K562 (cell line): ENCODE data around the gene TRAF3IP3. TPM values are rescaled to one million over a fixed set of nuclear protein-coding genes. Genes with fewer than 3 reads are reported as not detected.

Experiments
- ATAC-seq: fragments of 200-7000 bp; cut with Tn5 transposase; 3 replicates; pipeline ENCODE4 v1.9.1; 2020; ENCODE audit warnings: moderate library complexity
- BruUV-seq: library from RNA; stranded (reverse); fragments of 400-500 nt; replicated peaks from 2 replicates; lab custom pipeline; 2021; lab: Mats Ljungman, UMichigan
- CTCF ChIA-PET: fragments of 300-600 bp; formaldehyde crosslinking; extraction: SDS; loops from one replicate; lab custom pipeline; 2021; ENCODE audit warnings: low intra/inter-chr PET ratio; lab: Yijun Ruan, JAX
- POLR2A ChIA-PET: fragments of 300-600, 350-650 bp; sonication (Branson Sonifier 250); formaldehyde crosslinking; extraction: SDS; loops from one replicate; lab custom pipeline; 2021; ENCODE audit warnings: antibody characterized with exemption, inconsistent platforms; lab: Yijun Ruan, JAX
- DNase-seq, 4 experiments: peaks; one replicate each; pipeline versions ENCODE4 v3.0.0 to v3.0.0-alpha.2; 2011 to 2018; ENCODE audit warnings: low spot score in 3 of 4, mixed read lengths in 3 of 4; ENCODE audit errors: extremely low read depth in 1 of 4
- FAIRE-seq: peaks from 2 replicates; lab custom pipeline; 2011; peaks lifted over from hg19 to GRCh38; lab: Jason Lieb, UNC
- H2AFZ ChIP-seq: 2 replicates; pipeline ENCODE4 v1.6.0; 2011; ENCODE audit warnings: low read depth, low read length, control low read depth, inconsistent platforms
- H3K27ac ChIP-seq: fragments of 200-600 bp; 3 replicates; pipeline ENCODE4 v1.8.0; 2011; ENCODE audit warnings: low read depth, mild to moderate bottlenecking, control low read depth, inconsistent platforms, low read length, moderate library complexity, mixed read lengths; ENCODE audit errors: extremely low read depth
- H3K27me3 ChIP-seq, 2 experiments: fragments of 300-600 bp in 1 of 2; 2 replicates in 1 of 2; 3 replicates in 1 of 2; pipeline versions ENCODE4 v1.6.0 to v1.8.0; 2011; ENCODE audit warnings: inconsistent platforms in 2 of 2, low read length in 2 of 2, mild to moderate bottlenecking in 1 of 2, mixed read lengths in 1 of 2, moderate library complexity in 1 of 2; ENCODE audit not compliant: control insufficient read depth in 2 of 2, insufficient read depth in 2 of 2
- H3K36me3 ChIP-seq: fragments of 300-600 bp; 3 replicates; pipeline ENCODE4 v1.8.0; 2011; ENCODE audit warnings: mild to moderate bottlenecking, low read length, inconsistent platforms; ENCODE audit not compliant: control insufficient read depth, insufficient read depth
- H3K4me1 ChIP-seq, 2 experiments: fragments of 200-600 bp in 1 of 2; replicated peaks in 1 of 2; 2 replicates in 1 of 2; 3 replicates in 1 of 2; pipeline versions ENCODE4 v1.5.1 to v1.8.0; 2011; ENCODE audit warnings: inconsistent platforms in 2 of 2, low read length in 2 of 2, mild to moderate bottlenecking in 1 of 2, mixed read lengths in 1 of 2, moderate library complexity in 1 of 2; ENCODE audit not compliant: control insufficient read depth in 2 of 2, insufficient read depth in 2 of 2
- H3K4me2 ChIP-seq: 2 replicates; pipeline ENCODE4 v1.6.1; 2011; ENCODE audit warnings: low read length, control low read depth, inconsistent platforms, mixed read lengths; ENCODE audit not compliant: insufficient read depth
- H3K4me3 ChIP-seq: fragments of 200-600 bp; sonication (generic), shearing (Covaris generic); 2 replicates; pipeline ENCODE4 v1.5.1; 2016; ENCODE audit warnings: control low read depth, inconsistent platforms
- H3K79me2 ChIP-seq: fragments of 200-600 bp; 3 replicates; pipeline ENCODE4 v1.8.0; 2011; ENCODE audit warnings: low read length, inconsistent platforms; ENCODE audit not compliant: control insufficient read depth, insufficient read depth
- H3K9ac ChIP-seq, 2 experiments: 2 replicates each; pipeline versions ENCODE4 v1.6.0 to v1.6.1; 2011; ENCODE audit warnings: low read depth in 2 of 2, low read length in 2 of 2, control low read depth in 1 of 2, inconsistent platforms in 1 of 2, mild to moderate bottlenecking in 1 of 2, mixed read lengths in 1 of 2; ENCODE audit not compliant: insufficient read depth in 1 of 2
- H3K9me1 ChIP-seq: one replicate; pipeline ENCODE4 v1.6.0; 2011; ENCODE audit warnings: inconsistent platforms, mild to moderate bottlenecking, low read length, moderate library complexity; ENCODE audit not compliant: control insufficient read depth, insufficient read depth
- H3K9me3 ChIP-seq: replicated peaks from 2 replicates; pipeline ENCODE4 v1.5.1; 2011; ENCODE audit warnings: low read depth, low read length, inconsistent platforms; ENCODE audit not compliant: control insufficient read depth, insufficient read depth
- H4K20me1 ChIP-seq: replicated peaks from 2 replicates; pipeline ENCODE4 v1.6.1; 2011; ENCODE audit warnings: low read length, inconsistent platforms, mixed read lengths; ENCODE audit not compliant: control insufficient read depth, insufficient read depth
- GATAD2A ChIP-seq: fragments of 450-650 bp; IDR thresholded peaks from 2 replicates; pipeline ENCODE4 v1.6.1; 2017
- MAFG ChIP-seq: fragments of 450-650 bp; conservative IDR thresholded peaks from 2 replicates; pipeline ENCODE4 v1.6.1; 2016; ENCODE audit warnings: missing genetic modification characterization, missing compliant biosample characterization
- PRPF4 ChIP-seq: fragments of 200-400 bp; formaldehyde crosslinking; IDR thresholded peaks from one replicate; pipeline ENCODE4 v1.6.1; 2017; ENCODE audit warnings: low read length, low read depth, mild to moderate bottlenecking; ENCODE audit not compliant: insufficient read depth, poor library complexity, severe bottlenecking
- TAF7 ChIP-seq: fragments of 450-650 bp; IDR thresholded peaks from 2 replicates; pipeline ENCODE4 v1.6.1; 2016; ENCODE audit warnings: missing genetic modification characterization, missing compliant biosample characterization
- TEAD1 ChIP-seq, 2 experiments: fragments of 450-650 bp in 1 of 2; sonication (generic) in 1 of 2; formaldehyde crosslinking; IDR thresholded peaks; 2 replicates each; pipeline versions ENCODE4 v1.4.0 to v1.8.0; 2020 to 2022; ENCODE audit warnings: mild to moderate bottlenecking in 2 of 2, missing genetic modification reagents in 1 of 2
- ZBTB17 ChIP-seq: fragments of 450-650 bp; formaldehyde crosslinking; IDR thresholded peaks from 2 replicates; pipeline ENCODE4 v1.4.0; 2020; ENCODE audit warnings: mild to moderate bottlenecking
- ZFPM2 ChIP-seq: fragments of 250-450 bp; sonication (Bioruptor Pico); IDR thresholded peaks from 2 replicates; pipeline ENCODE4 v1.5.1; 2022; ENCODE audit warnings: mild to moderate bottlenecking
- ZKSCAN8 ChIP-seq: fragments of 200-800 bp; sonication (Bioruptor generic); IDR thresholded peaks from 2 replicates; pipeline ENCODE4 v1.6.1; 2016; ENCODE audit warnings: missing genetic modification characterization, missing compliant biosample characterization
- ZNF696 ChIP-seq: fragments of 250-450 bp; sonication (Bioruptor Pico); conservative IDR thresholded peaks from 2 replicates; pipeline ENCODE4 v1.4.0; 2020; ENCODE audit warnings: mild to moderate bottlenecking, moderate library complexity
- WGBS: fragments of 100-300 bp; shearing (Covaris generic); methylation state at CpG from one replicate; pipeline ENCODE4 v1.1.6; 2016; ENCODE audit warnings: low coverage, mixed read lengths; ENCODE audit not compliant: insufficient coverage; ENCODE audit errors: missing lambda C conversion rate; 5-methylcytosine and 5-hydroxymethylcytosine counted together
- in situ Hi-C: fragments of 300-500 bp; cut with MboI; formaldehyde crosslinking; loops from 4 replicates; pipeline ENCODE4 v1.15.0; 2018; ENCODE audit warnings: inconsistent platforms, mixed read lengths
- intact Hi-C: fragments of 100-400 bp; cut with micrococcal nuclease; formaldehyde crosslinking; loops from 2 replicates; pipeline ENCODE4 v1.14.2; 2022
- polyA plus RNA-seq, 8 experiments: library from polyadenylated mRNA; depleted of rRNA in 4 of 8; stranded (reverse) in 5 of 8; unstranded in 3 of 8; fragments of >200 nt; fragmentation: Nextera tagmentation in 2 of 8; fragmentation: Illumina TruSeq in 1 of 8; extraction: Ambion mirVana in 2 of 8; extraction: Trizol in 1 of 8; gene quantifications; 2 replicates each; pipeline versions ENCODE4 v1.2.1 to v1.2.3, GENCODE V29; 2011 to 2014; ENCODE audit warnings: inconsistent platforms in 1 of 8, missing spikeins in 1 of 8
- total RNA-seq, 7 experiments: library from RNA; depleted of rRNA in 6 of 7; stranded (reverse); fragments of >200 nt in 6 of 7; fragmentation: Illumina TruSeq in 2 of 7; extraction: Trizol in 2 of 7; gene quantifications; 2 replicates each; pipeline versions ENCODE4 v1.2.1 to v1.2.3, GENCODE V29; 2011 to 2021; ENCODE audit warnings: low replicate concordance in 1 of 7
- TF ChIP-seq, protein P1 (sequence below): fragments of 450-650 bp; IDR thresholded peaks from 2 replicates; pipeline ENCODE4 v1.6.1; 2017; ENCODE audit warnings: antibody characterized with exemption
- TF ChIP-seq, protein P2 (sequence below), 2 experiments: IDR thresholded peaks in 1 of 2; conservative IDR thresholded peaks in 1 of 2; 2 replicates each; pipeline ENCODE4 v1.6.1; 2016; ENCODE audit warnings: low read depth in 2 of 2, mild to moderate bottlenecking in 1 of 2, missing compliant biosample characterization in 1 of 2, missing genetic modification characterization in 1 of 2, moderate library complexity in 1 of 2
- TF ChIP-seq, protein P3 (sequence below): fragments of 250-450 bp; sonication (Bioruptor Pico); IDR thresholded peaks from 2 replicates; pipeline ENCODE4 v1.9.0; 2021; ENCODE audit warnings: mild to moderate bottlenecking, inconsistent platforms

The TRAF3IP3 gene
- total and polyA plus RNA-seq, 9 of the 15 experiments (the other 6 are each of a cell fraction or from before 2014, with no cell fraction given): 0.06 to 1.1 (median 0.31) TPM

DNA sequence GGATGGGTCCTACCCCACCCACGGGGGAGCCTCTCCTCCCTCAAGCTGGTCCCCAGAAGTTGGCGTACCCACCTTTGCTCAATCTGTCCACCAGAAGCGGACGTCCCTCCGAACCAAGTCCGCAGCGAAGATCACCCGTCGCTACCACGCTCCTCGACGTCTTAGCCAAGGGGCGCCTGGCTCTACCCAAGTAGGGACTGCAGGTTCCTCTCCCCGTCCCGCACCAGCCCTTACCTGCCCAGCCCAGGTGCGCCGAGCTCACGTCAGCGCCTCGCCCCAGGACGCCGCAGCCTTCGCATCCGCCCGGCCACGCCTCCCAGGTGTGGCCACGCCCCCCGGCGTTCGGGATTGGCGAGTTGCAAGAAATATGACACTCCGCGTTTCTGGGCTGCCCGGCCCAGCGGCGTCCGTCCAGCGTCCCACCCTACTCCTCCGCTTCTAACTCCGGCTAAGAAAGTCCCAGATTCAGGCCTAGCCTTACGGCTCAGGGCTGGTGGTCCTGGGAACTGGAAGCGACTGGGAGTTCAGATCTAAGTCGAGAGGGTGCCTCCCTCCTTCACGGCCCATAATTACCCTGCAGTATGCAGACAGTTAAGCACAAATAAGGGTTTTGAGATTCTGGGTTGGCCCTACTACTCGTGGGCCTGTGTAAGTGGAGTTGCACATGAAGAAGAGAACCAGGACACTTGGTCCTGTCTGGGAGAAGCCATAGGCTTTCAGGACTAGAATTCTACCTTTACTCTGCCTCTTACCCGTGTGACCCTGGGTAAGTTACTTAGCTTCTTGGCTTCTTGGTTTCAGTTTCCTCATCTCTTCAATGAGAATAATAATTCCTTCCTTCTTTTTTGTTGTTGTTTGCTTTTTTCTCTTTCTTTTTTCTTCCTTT lies 50.3 kb downstream of the TRAF3IP3 start, which contains the start of gene IRF6:
TSS of gene IRF6 (minus strand) at position 268 of the 886 bp plus-strand sequence. CDS start 4,729 bp downstream, outside the sequence.
- no peaks in the 10 kb centered on the region for H4K20me1 ChIP-seq
- peak within 1 kb of the TSS; percentile 87 for H3K4me2 ChIP-seq
- peaks cover 11 to 16% of the 10 kb centered on the region in 2 experiments; a peak in 4 of 5 replicates for H3K27me3 ChIP-seq
- CTCF ChIA-PET: no interaction called here
- H3K27ac ChIP-seq: peak within 1 kb of the TSS; percentile 72
- peaks cover 21 to 23% of the 10 kb centered on the region in 2 experiments for H3K4me1 ChIP-seq
- no peaks in the 10 kb centered on the region for H3K36me3 ChIP-seq
- DNase-seq (peak; percentile 96 to 98 (median 96)), ATAC-seq (peak; percentile 98), FAIRE-seq (peak; percentile 92)
- in situ Hi-C loops: no loop called here
- intact Hi-C loops: no loop called here
- WGBS: 4% methylated on average over 45 of the region's 46 CpGs
- H2AFZ ChIP-seq: peak within 1 kb of the TSS; percentile 99
- no peaks in the 10 kb centered on the region for H3K79me2 ChIP-seq
- H3K9me1 ChIP-seq: peaks cover 3% of the 10 kb centered on the region
- BruUV-seq: TSS peak; percentile 88
- H3K4me3 ChIP-seq: peak within 1 kb of the TSS; percentile 37
- peak within 1 kb of the TSS; percentile 62 to 78 for H3K9ac ChIP-seq
- POLR2A ChIA-PET: interaction anchor here (0.7 to 1.1 kb wide), 2 partner anchors 10 to 18 kb away, joined by 3 to 5 read pairs; no protein-coding TSS in a partner anchor
- H3K9me3 ChIP-seq: no peaks in the 10 kb centered on the region
- TF ChIP-seq ZKSCAN8 (CRISPR knock-in tag) (no peak), ZFPM2 (CRISPR knock-in tag) (no peak), ZBTB17 (no peak), MAFG (no peak), ZNF696 (no peak), PRPF4 (no peak), TAF7 (tag) (peak; percentile 43; the same call in 1 of the 2 replicates), GATAD2A (no peak), TEAD1 (CRISPR knock-in tag; IDR thresholded peaks at IDR 0.05) (0 out of 4 replicates have a peak, but pooled peaks of 1 of the 2 experiments have one; percentile 25)
- TF ChIP-seq, protein P1, sequence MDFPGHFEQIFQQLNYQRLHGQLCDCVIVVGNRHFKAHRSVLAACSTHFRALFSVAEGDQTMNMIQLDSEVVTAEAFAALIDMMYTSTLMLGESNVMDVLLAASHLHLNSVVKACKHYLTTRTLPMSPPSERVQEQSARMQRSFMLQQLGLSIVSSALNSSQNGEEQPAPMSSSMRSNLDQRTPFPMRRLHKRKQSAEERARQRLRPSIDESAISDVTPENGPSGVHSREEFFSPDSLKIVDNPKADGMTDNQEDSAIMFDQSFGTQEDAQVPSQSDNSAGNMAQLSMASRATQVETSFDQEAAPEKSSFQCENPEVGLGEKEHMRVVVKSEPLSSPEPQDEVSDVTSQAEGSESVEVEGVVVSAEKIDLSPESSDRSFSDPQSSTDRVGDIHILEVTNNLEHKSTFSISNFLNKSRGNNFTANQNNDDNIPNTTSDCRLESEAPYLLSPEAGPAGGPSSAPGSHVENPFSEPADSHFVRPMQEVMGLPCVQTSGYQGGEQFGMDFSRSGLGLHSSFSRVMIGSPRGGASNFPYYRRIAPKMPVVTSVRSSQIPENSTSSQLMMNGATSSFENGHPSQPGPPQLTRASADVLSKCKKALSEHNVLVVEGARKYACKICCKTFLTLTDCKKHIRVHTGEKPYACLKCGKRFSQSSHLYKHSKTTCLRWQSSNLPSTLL: no peak
- TF ChIP-seq, protein P2, sequence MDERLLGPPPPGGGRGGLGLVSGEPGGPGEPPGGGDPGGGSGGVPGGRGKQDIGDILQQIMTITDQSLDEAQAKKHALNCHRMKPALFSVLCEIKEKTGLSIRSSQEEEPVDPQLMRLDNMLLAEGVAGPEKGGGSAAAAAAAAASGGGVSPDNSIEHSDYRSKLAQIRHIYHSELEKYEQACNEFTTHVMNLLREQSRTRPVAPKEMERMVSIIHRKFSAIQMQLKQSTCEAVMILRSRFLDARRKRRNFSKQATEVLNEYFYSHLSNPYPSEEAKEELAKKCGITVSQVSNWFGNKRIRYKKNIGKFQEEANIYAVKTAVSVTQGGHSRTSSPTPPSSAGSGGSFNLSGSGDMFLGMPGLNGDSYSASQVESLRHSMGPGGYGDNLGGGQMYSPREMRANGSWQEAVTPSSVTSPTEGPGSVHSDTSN (CRISPR knock-in tag; IDR thresholded peaks at IDR 0.05; ENCODE audit: low read depth): no peak
- TF ChIP-seq, protein P2 (tag; conservative IDR thresholded peaks at IDR 0.05; ENCODE audit: low read depth): no peak
- TF ChIP-seq, protein P3, sequence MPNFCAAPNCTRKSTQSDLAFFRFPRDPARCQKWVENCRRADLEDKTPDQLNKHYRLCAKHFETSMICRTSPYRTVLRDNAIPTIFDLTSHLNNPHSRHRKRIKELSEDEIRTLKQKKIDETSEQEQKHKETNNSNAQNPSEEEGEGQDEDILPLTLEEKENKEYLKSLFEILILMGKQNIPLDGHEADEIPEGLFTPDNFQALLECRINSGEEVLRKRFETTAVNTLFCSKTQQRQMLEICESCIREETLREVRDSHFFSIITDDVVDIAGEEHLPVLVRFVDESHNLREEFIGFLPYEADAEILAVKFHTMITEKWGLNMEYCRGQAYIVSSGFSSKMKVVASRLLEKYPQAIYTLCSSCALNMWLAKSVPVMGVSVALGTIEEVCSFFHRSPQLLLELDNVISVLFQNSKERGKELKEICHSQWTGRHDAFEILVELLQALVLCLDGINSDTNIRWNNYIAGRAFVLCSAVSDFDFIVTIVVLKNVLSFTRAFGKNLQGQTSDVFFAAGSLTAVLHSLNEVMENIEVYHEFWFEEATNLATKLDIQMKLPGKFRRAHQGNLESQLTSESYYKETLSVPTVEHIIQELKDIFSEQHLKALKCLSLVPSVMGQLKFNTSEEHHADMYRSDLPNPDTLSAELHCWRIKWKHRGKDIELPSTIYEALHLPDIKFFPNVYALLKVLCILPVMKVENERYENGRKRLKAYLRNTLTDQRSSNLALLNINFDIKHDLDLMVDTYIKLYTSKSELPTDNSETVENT (CRISPR knock-in tag): no peak
